HG03520 (cell line): ENCODE results near the gene VAV2.

ENCODE experiments used
- ATAC-seq: cut with Tn5 transposase; IDR thresholded peaks from one replicate; pipeline ENCODE4 v1.9.1; 2021; ENCODE audit warnings: mild to moderate bottlenecking, moderate library complexity; ENCODE audit not compliant: unreplicated experiment

The VAV2 gene

DNA sequence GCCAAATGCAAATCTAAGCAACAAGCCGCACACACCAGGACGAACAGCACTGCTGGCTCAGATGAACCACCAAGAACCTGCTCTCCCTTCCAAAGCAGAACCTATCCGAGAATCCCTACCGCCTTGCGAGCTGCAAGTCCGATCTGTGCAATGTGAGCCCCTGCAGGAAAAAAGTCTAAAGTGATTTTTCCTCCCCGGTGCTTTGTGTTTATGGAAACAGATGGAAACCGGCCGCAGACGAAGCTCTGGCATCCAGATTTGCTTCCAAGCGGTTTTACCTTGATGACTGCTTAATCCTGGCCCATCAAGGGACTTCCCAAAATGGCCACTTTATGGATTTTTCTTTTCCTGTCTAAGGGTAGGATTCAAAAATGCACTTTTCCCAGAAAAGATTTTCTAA is 112.5 kb downstream of the VAV2 start:
- ATAC-seq, result no peak

DNA sequence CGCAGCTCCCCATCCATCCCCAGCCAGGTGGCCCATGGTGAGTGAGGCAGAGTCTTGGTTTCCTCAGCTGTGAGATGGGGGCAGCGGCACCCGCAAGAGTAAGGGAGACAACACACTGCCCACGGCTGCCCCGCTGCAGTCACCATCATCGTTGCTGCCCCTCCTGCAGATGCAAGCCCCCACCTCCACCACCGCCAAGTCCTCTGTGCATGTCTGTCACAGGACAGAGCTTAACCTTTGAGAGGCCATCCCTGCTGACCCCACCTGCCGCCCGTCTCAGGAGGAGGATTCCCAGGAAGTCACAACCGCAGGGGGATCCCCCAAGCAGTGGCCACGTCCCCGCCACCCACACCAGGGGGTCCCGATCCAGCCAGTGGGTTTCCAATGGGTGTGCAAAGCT is 113.7 kb downstream of the VAV2 start:
- ATAC-seq, result no peak

DNA sequence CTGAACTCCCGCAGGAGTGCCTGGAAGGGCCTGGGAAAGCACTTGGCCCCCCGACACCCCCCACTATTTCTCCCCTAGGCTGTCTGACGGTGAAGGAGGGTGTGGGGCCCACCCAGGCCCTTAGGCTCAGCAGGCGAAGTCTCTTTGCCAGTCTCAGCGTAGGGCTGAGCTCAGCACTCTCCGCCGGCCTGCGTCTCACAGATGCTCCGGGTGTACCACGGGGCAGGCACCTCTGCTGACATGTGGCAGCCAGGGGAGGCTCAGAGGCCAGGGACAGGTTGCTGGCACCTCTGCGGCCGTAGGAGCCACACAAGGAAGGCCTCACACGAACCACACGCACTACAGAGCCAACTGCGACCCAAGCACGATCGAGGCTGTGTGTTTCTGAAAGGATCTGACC is 114.2 kb downstream of the VAV2 start:
- ATAC-seq, result no peak

DNA sequence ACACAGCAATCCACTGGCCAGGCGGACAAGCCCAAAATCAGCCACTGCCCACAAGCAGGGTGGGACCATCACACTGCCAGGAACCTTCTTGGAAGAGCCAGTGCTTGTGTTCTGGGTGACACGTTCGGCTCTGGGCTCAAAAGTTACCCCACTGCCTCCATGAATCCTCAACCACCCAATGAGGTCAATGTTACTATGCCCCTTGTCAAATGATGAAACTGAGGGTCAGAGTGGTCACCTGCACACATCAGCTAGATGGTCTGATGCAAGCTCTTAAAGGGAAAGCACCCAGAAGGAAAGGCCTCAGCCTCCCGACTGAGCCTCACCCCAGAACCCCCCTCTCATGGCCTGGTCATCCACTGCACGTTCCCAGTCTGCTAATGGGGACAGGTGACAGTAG is 114.8 kb downstream of the VAV2 start:
- ATAC-seq, result no peak

DNA sequence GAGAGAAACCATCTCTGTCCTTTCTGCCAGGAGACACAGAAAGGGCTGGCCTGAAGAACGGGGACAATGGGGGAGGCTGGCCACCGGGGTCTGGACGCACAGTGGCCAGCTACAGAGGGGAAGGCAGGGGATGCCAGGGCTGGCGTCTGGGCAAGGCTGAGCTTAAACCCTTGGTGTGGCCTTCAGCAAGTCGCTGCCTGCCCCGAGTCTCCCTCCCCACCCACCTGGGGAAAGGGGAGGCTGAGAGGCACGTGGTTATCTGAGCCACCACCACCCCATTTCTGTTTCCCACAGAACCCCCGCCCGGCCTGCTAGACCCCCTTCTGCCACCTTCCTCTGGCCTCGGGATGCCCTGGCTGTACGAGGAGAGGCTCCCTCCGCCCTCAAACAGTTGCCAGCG is 115.3 kb downstream of the VAV2 start:
- ATAC-seq, result no peak

DNA sequence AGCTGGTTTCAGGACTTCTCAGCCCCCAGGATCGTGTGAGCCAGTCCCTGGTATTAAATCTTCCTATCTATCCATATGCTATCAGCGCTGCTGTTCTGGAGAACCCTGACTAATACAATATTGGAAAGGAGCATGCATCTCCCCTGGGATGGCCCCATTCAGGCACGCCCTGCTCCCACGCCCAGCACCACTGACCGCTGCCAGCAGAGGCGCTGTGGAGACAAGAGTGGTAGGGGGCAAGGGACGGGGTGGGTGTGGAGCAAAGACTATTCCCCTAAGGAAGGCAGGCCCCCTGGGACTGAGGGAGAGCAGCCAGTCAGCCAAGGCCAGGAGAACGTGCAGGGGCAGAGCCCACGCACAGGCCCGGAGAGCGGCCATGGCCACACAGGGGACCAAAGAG is 116.0 kb downstream of the VAV2 start:
- ATAC-seq, result no peak

DNA sequence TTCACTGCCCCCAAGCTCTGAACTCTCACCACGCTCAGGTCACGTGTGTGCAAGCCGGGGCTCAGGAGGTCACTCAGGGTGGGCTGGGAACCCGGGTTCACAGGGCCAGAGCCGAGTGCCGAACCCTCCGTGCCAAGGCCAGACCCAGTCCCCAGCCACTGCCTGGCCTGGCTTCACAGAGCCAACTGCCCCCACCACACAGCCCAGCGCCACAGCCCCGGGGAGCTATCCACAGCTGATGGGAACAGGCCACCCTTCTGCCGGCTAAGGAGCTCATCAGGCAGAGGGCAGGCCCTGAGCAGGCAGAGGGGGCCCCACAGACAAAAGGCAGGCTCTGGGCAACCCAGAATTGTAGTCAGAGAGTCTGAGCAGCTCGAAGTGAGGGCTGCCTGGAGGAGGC is 117.0 kb downstream of the VAV2 start:
- no peak for ATAC-seq

DNA sequence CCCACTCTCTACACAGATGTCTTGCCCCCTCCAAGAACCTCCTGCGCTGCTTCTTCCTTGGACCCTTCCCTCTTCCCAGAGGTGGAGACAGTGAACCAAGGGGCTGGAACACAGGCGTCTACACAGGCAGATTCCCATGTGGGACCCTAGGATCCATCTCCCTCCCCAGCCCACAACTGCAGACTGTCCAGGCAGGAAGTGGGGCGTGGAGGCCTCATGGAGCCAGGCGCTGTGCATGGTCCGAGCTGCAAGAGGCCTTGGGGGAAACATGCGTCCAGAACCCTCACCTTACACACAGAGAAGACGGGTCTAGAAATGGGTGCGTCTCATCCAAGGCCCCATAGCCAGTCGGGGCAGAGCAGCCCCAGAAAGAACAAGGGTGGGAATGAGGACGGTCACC is 117.5 kb downstream of the VAV2 start:
- no peak for ATAC-seq

DNA sequence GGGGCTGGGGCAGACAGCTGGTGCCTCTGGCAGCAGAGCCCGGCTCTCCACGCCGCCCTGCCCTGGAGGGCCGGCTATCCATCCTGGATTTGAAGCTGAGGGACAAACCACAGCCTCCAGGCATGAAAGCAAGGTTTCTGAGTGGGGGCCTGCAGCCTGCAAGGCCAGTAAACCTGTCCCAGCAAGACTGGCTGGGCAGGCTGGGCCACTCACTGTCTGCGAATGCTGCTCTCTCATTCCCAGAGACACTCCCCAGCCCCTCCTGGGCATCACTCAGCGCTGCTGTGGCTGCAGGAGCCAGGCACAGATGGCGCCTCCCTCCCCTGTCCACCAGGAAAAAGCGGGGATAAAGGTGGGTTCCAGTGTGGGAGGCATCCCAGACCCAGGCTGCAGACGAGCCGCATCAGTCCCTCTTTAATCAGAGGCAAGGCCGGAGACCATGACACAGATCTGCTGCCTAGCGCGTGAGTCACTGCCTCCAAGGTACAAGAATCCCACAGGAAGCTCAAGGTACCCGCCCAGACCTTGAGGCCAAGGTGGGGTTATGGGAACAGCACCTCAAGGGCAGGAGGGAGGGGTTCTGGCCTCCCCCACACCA is 118.0 kb downstream of the VAV2 start:
- no peak for ATAC-seq

DNA sequence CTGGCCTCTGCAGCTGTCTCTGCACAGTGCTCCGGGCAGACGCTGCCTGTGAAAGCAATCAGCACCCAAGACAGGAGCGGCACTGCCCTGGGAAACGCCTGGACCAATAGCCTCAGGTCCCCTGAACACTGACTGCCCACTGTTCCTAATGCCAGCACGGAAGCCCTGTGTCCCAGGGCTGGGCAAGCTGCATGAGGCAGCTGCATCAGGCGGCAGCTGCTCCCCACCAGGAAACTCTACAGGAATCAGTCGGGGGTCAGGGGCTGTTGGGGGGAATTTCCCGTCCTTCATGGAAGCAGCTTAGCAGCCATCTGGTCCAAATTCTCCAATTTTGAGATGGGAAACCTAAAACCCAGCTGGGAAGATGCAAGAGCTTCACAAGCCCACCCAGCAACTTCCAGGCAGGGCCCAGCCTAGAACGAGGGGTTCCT is 118.6 kb downstream of the VAV2 start:
- ATAC-seq, result no peak

DNA sequence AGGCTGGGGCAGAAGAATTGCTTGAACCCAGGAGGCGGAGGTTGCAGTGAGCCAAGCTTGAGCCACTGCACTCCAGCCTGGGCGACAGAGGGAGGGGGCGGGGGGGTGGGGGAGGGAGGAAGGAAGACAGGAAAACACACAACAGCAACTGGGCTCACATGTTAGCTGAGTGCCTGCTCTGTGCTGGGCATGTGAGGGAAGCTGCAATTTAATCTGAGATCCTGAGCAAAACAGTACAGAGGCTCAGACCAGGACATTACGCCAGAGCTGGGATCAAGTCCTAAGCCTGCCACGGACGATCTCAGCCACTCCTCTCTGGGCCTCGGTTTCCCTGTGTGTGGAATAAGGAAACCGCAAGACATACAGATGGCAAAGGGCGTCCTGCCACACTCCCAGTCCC is 119.1 kb downstream of the VAV2 start:
- ATAC-seq, result no peak

DNA sequence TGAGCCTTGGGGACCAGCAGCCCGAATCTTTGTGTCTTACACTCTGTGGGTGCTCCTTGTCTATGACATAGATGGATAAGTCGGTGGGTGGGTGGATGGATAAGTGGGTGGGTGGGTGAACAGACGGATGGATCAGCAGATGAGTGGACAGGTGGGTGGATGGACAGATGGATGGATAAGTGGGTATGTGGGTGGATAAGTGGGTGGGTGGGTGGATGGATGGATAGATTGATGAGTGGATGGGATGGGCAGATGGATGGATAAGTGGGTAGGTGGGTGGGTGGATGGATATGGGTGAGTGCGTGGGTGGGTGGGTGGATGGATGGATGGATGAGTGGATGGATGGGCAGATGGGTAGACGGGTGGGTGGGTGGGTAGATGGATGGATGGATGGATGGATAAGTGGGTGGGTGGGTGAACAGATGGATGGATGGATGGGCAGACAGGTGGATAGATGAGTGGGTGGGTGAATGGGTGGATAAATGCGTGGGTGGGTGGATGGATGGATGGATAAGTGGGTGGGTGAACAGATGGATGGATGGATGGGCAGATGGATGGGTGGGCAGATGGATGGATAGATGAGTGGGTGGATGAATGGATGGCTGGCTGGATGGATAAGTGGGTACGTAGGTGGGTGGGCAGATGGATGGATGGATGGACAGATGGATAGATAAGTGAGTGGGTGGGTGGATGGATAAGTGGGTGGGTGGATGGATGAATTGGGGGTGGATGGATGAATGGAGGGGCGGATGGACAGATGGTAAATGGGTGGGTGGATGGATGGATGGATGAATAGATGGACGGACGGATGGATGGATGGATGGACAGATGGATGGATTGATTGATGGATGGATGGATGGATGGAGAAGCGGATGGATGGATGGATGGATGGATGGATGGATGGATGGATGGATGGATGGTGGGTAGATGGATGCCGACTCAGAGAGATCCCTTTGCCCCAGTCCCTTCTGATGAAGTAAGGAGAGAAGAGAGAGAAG is 121.2 kb downstream of the VAV2 start:
- no peak for ATAC-seq

DNA sequence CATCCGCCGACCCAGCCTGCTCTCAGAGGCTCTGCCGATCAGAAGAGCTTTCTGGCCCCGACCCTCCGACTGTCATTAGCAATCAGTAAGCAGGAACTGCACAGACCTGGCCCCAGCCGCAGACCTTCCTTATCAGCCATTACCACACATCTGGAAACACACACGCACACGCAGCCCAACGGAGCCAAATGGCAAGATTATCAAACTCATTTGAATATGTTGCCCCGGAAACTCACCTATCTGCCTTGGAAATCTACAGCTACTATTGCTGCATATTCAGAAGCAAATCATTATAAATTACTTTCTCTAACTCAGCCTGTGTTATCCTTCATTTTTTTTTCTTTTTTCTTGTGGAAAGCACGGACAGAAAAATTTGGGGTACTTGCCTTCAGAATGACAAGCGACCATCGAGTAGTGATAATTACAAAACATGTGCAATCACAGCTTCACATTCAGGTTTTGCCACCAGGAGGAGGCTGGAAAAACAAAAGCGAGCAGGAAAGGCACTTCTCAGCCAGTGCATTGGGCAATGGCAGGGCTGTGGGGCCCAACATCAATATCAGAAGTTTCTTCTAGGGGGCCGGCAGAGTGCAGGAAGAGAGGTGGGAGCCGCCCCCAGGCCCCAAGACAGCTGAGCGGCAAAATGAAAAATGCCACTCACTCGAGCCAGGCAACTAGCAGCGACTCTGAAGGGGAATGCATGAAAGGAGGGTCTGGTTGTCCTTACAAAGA is 122.3 kb downstream of the VAV2 start:
- ATAC-seq, result no peak

DNA sequence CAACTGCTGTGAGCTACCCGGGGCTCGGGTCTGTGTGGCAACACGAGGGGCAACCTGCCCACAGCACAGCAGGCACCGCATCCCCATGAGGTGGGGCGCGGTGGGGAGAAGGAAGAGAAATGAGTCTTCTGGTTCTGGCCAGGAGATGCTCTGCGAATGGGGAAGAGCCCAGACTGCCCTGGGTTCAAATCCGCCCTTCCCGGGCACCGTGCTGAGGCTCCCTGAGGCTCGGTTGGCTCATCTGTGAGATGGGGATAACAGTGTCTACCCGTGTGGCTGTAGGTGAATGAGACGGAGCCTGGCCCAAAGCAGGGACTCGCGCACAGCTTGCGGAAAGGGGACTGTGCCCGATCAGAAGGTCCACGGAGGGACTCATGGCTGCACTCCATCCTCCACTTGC is 123.9 kb downstream of the VAV2 start:
- ATAC-seq, result no peak

DNA sequence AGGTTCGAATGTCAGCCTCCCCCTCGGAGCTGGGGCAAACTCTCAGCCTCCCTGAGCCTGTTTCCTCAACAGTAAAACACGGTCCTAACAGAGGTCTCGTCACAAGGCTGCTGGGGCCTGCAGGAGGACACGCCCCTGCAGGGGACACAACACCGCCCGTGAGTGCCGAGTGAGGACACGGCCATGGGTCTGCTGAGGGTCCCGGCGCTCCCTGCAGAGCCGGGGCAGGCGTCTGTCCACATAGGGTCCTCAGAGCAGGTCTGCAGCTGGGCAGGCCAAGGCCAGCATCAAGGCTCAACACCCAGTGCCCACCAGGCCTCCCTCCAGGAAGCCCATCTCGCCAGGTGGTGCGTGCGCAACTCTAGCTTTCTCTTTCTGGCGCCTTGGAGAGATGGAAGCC is 125.2 kb downstream of the VAV2 start:
- ATAC-seq, result no peak

DNA sequence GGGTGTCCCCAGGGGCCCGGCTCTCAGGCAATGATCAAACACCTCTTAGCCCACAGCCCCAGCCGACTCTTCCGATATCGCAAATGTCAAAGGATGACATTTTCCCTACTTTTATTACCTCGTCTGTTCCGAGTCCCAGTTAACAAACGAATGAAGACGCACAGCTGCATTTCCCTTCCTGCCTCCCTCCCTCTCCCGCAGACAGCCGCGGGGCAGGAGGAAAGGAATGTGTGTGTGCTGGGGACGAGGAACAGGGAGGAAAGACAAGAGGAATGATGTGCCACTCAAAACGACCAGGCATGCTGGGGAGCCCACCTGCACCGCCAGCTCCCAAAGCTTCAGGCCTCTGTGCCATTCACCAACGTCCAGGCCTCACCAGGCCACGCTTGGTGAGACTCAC is 128.1 kb downstream of the VAV2 start:
- no peak for ATAC-seq

DNA sequence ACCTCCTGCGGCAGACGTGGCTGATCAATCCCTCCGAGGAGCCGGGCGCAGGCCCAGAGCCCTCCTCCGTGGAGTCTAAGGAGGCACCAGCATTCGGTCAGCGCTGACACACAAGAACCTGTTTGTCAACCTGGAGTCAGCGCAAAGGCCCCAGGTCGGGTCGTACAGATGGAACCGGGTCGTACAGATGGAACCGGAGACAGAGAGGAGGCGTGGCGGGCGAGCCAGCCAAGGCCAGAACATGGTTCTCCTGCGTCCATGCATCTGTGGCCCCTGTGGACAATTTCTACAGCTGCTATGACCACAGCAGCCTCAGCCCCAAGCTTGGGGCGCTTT is 128.9 kb downstream of the VAV2 start:
- no peak for ATAC-seq

DNA sequence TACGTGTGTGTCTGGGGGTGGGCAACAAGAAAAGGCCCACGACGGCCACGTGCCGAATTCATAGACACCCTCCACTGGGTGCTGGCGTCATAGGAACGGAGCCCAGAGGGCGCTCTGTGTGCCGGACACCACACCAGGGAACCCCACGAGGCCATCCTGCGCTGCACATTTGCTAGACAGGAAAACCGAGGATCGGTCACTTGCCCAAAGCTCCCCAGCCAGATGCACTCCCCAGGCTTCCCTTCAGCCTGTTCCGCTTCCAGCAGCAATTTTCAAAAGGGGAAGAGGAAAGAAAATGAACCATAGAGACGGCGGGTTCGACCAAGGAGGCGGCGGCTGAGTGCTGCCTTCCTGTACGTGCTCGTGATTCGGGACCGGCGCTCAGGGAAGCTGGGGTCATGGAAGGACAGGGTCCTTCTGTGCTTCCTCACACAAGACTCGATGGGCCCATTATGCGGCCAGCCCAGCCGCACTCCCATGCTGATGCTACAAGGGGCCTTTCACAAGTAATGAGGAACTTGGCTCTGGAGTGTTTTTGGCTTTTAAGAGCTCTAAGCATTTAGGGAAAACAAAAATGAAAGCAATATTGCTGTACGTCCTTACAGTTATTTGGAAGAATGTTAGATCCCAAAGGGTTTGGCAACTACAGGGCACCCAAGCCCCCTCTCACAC is 129.4 kb downstream of the VAV2 start:
- no peak for ATAC-seq

DNA sequence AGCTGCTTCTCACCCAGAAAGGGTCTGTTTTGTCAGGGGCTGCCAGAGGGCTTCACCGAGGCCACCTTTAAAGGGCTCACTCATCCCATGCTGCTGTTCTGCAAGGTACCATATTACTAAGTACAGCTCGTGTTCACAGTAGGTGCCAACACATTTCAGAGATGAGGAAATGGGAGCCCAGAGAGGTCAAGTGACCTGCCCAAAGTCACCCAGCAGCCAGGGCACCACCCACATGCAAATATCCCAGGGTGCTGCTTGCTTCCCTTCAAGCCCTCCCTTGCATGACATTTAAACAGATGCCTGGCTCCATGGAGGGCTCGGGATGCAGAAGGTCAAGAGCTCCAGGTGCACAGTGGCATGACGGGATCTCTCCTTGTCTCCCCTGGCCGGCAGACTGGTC is 130.4 kb downstream of the VAV2 start:
- ATAC-seq, result no peak

DNA sequence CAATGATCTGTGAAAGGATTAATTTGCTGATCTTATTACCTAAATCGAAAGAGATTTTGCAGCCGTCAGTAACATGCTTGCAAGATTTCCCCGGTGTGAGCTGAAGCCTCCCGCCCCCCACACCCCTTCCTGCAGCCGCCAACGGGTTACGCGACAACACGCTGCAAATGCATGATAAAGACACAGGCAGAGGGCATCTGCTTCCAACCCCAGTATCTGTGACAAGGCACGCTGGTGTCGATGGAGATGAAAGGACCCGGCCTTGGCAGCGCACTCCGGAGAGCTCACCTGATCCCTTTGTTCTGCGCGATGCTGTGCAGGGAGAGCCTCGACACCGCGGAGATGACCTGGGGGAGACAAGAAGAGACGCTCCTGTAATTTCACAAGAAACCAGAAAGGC is 131.0 kb downstream of the VAV2 start:
- ATAC-seq, result no peak

DNA sequence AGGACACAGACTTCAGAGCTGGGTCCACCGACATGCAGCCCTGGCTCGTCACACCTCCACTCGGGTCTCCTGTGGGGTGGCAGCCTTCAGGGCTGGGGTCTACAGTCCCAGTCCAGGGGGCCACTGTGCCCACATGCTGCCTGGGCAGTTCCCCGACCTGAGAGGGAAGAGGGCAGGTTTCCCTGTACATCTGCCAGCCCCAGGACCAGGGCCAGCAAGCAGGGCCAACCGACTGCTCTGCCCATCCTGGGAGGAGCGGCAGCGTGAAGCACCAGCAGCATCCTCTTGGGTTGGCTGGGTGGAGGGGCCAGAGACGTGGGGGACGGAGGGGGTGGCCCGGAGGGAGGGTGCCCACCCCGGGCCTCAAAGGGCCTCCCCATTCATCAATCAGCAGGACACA is 133.4 kb downstream of the VAV2 start:
- ATAC-seq, result no peak
